Thoracic aorta (tissue), 2 donors: ENCODE data around the gene SFMBT2. TPM values are rescaled to one million over a fixed set of nuclear protein-coding genes. Genes with fewer than 3 reads are reported as not detected.
"Not testable (repeated sequence)": the region's sequence is repeated elsewhere in the genome, so short reads cannot be mapped to it uniquely, and the experiment has no call there.

Experiments used
- ATAC-seq: fragments of 150-250 bp; one replicate; pipeline ENCODE4 v1.8.0; 2017; ENCODE audit warnings: low read depth; ENCODE audit not compliant: insufficient number of reproducible peaks, low FRiP score
- DNase-seq: peaks from one replicate; pipeline ENCODE4 v3.0.0-alpha.2; 2020; ENCODE audit warnings: low spot score
- H3K27ac ChIP-seq, 2 donors: fragments of 200-600 bp; sonication (generic); 1 replicate in 1 of 2; 2 replicates in 1 of 2; pipeline ENCODE4 v1.5.1; 2016; ENCODE audit warnings: mild to moderate bottlenecking in 2 of 2, moderate library complexity in 2 of 2
- H3K27me3 ChIP-seq: fragments of 200-600 bp; sonication (generic); replicated peaks from 2 replicates; pipeline ENCODE4 v1.6.0; 2016; ENCODE audit warnings: mild to moderate bottlenecking; ENCODE audit not compliant: insufficient read depth
- H3K36me3 ChIP-seq: fragments of 200-600 bp; sonication (generic); one replicate; pipeline ENCODE4 v1.5.1; 2016
- H3K4me1 ChIP-seq, 2 donors: fragments of 200-600 bp; sonication (generic); 1 replicate in 1 of 2; 2 replicates in 1 of 2; pipeline versions ENCODE4 v1.5.1 to v1.6.0; 2016; ENCODE audit warnings: low read depth in 2 of 2, mild to moderate bottlenecking in 1 of 2; ENCODE audit not compliant: control insufficient read depth in 1 of 2
- H3K4me3 ChIP-seq: fragments of 200-600 bp; sonication (generic); 2 replicates; pipeline ENCODE4 v1.5.1; 2016; ENCODE audit warnings: mild to moderate bottlenecking
- H3K9me3 ChIP-seq: fragments of 200-600 bp; sonication (generic); 2 replicates; pipeline ENCODE4 v1.5.1; 2016
- total RNA-seq, 2 donors: library from RNA; depleted of rRNA; stranded (reverse); fragments of >200 nt; gene quantifications; one replicate each; pipeline versions ENCODE4 v1.1.0 to v1.2.3, GENCODE V29; 2016
- TF ChIP-seq, protein P1 (sequence below): fragments of 200-600 bp; sonication (generic); IDR thresholded peaks from one replicate; pipeline ENCODE4 v1.5.1; 2019; ENCODE audit warnings: antibody characterized with exemption

The SFMBT2 gene
- total RNA-seq, 2 donors from 2014 or later = 8.5 to 9.0 TPM

DNA sequence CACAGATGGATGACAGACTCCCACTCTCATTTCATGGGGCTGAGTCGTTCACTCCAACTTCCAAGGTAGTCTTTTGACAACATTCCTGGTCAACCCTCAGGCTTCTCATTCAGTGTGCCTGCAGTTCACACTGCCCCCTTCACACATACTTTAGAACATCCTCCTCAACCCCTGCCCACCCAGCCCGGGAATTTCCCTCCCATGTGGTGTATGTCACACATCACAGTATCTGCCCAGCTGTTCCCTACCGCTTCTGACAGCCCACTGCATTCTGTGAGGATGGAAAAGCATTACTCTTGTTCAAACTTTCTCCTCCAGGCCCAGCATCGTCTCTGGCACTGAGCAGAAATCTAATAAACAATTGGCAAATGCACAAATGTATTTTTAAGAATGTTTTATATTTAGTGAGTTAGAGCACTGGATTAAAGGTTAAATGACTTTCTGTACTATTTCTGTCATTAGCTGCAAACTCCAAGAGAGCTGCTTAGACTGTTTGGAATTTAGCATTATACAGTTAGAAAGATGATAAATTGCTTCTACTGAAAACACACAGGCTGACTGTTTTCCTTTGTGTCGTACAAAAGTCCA, 110.4 kb downstream of the SFMBT2 start:
- TF ChIP-seq, protein P1, sequence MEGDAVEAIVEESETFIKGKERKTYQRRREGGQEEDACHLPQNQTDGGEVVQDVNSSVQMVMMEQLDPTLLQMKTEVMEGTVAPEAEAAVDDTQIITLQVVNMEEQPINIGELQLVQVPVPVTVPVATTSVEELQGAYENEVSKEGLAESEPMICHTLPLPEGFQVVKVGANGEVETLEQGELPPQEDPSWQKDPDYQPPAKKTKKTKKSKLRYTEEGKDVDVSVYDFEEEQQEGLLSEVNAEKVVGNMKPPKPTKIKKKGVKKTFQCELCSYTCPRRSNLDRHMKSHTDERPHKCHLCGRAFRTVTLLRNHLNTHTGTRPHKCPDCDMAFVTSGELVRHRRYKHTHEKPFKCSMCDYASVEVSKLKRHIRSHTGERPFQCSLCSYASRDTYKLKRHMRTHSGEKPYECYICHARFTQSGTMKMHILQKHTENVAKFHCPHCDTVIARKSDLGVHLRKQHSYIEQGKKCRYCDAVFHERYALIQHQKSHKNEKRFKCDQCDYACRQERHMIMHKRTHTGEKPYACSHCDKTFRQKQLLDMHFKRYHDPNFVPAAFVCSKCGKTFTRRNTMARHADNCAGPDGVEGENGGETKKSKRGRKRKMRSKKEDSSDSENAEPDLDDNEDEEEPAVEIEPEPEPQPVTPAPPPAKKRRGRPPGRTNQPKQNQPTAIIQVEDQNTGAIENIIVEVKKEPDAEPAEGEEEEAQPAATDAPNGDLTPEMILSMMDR = no peak
- Histone ChIP-seq H3K27me3 (no peaks in the 10 kb centered on the region), H3K4me3 (no peak overlapping the region), H3K27ac (no peak overlapping the region), H3K36me3 (no peaks in the 10 kb centered on the region), H3K9me3 (no peaks in the 10 kb centered on the region), H3K4me1 (no peaks in the 10 kb centered on the region)
- ATAC-seq = no peak
- DNase-seq = no peak

DNA sequence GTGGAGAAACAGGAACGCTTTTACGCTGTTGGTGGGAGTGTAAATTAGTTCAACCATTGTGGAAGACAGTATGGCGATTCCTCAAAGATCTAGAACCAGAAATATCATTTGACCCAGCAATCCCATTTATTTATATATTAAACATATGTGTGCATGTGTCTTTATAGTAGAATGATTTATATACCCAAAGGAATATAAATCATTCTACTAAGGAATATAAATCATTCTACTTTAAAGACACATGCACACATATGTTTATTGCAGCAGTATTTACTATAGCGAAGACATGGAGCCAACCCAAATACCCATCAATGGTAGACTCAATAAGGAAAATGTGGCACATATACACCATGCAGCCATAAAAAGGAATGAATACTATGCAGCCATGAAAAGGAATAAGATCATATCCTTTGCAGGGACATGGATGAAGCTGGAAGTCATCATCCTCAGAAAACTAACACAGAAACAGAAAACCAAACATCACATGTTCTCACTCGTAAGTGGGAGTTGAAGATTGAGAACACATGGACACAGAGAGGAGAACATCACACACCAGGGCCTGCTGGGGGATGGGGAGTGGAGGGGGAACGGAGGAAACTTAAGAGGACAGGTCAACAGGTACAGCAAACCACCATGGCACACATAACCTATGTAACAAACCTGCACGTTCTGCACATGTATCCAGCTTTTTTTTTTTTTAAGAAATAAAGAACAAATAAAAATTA, 111.1 kb downstream of the SFMBT2 start:
- not testable (repeated sequence) for H3K4me1 ChIP-seq, H3K9me3 ChIP-seq, H3K36me3 ChIP-seq, H3K27ac ChIP-seq, DNase-seq, H3K27me3 ChIP-seq, H3K4me3 ChIP-seq, ATAC-seq

DNA sequence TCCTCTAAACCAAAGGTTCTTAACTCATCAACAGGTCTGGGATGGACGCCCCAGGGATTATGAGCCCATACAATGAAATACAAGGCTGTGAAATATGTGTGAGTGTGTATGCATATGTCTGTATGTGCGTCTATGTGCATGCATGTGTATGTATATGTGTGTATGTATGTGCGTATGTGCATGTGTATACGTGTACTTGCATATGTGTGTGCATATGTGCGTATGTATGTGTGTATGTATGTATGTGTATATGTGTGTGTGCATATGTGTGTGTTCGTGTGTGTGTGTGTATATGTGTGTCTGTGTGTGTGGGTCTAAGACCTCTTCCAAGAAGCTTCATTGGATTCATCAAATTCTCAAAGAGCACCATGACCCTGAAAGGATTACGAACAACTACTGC, 112.3 kb downstream of the SFMBT2 start:
- ATAC-seq (no peak), DNase-seq (no peak)

DNA sequence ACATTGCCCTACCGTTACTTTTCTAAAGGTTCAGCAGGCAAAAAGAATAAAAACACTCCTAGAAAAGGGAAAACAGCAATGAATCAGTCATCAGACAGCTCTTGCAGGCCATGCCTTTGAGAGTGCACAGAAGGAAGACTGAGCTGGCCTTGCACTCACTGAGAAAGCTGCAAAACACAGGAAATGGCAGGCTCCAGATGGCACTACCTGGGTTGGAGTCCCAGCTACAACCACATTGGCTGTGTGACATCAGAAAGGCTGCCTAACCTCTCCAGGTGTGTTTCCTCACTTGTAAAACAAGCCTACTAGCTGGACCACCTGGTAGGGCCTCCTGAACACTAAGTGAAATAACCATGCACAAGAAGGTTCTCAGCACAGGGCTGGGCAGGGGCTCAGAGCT, 113.7 kb downstream of the SFMBT2 start:
- ATAC-seq = no peak

More for the DNA sequence above, 112.3 kb downstream of the SFMBT2 start:
- no peaks in the 10 kb centered on the region for H3K27me3 ChIP-seq
- H3K27ac ChIP-seq = no peak overlapping the region
- H3K36me3 ChIP-seq = no peaks in the 10 kb centered on the region
- no peak overlapping the region for H3K4me3 ChIP-seq
- TF ChIP-seq, protein P1 = no peak
- H3K9me3 ChIP-seq = no peaks in the 10 kb centered on the region
- H3K4me1 ChIP-seq = no peaks in the 10 kb centered on the region

DNA sequence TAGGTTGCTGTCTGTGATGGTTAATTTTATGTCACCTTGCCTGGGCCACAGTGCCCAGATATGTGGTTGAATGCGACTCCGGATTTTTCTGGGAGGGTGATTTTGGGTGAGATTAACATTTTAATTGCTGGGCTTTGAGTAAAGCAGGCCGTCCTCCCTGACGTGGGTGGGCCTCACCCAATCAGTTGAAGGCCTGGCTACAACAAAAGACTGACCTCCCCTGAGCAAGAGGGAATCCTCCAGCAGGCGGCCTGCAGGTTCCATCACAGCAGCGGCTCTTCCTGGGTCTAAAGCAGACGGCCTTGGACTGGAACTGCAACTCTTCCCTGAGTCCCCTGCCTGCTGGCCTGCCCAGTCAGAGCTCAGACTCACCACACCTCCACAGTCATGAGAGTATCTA, 114.2 kb downstream of the SFMBT2 start:
- no peak for ATAC-seq

More for the DNA sequence above, 113.7 kb downstream of the SFMBT2 start:
- Histone ChIP-seq H3K4me3 (no peak overlapping the region), H3K4me1 (no peaks in the 10 kb centered on the region), H3K36me3 (no peaks in the 10 kb centered on the region), H3K27ac (no peak overlapping the region), H3K27me3 (no peaks in the 10 kb centered on the region), H3K9me3 (no peaks in the 10 kb centered on the region)
- TF ChIP-seq, protein P1 = no peak
- DNase-seq = no peak

More for the DNA sequence above, 114.2 kb downstream of the SFMBT2 start:
- H3K27me3 ChIP-seq = no peaks in the 10 kb centered on the region
- H3K4me3 ChIP-seq = no peak overlapping the region
- no peaks in the 10 kb centered on the region for H3K4me1 ChIP-seq
- H3K36me3 ChIP-seq = no peaks in the 10 kb centered on the region
- DNase-seq = no peak
- H3K9me3 ChIP-seq = no peaks in the 10 kb centered on the region
- no peak overlapping the region for H3K27ac ChIP-seq
- TF ChIP-seq, protein P1 = no peak
